ENCODE measurements around the gene POLR1H. TPM values are rescaled to one million over a fixed set of nuclear protein-coding genes. Genes with fewer than 3 reads are reported as not detected.
A peak's percentile ranks its signal among the peaks of the same experiment; 100 is the strongest.

Gene POLR1H
- total RNA-seq, 2 donors from 2014 or later: 23.0 to 27.2 TPM

- H3K27me3 ChIP-seq (ENCODE audit: control insufficient read depth, insufficient read depth, low read length, poor library complexity, severe bottlenecking): no peaks in the 10 kb centered on the region
- H3K36me3 Mint-ChIP-seq (ENCODE audit: low read depth): no peaks in the 10 kb centered on the region
- H3K4me1 Mint-ChIP-seq: no peaks in the 10 kb centered on the region
- WGBS, 2 experiments (ENCODE audit: insufficient coverage in 1 of 2, insufficient read length in 1 of 2): 86% methylated on average over 1 of the region's 1 CpG
- H3K9me3 ChIP-seq (ENCODE audit: control insufficient read depth, low read length): no peaks in the 10 kb centered on the region
- no peaks in the 10 kb centered on the region for H3K27me3 Mint-ChIP-seq (ENCODE audit: insufficient read depth)
- no peaks in the 10 kb centered on the region for H3K4me1 ChIP-seq (ENCODE audit: control insufficient read depth, insufficient read depth, low read length)
- no peak overlapping the region for H3K4me3 ChIP-seq (ENCODE audit: low read length)
- H3K27ac Mint-ChIP-seq: peak overlapping the region; percentile 13
- no peak overlapping the region for H3K27ac ChIP-seq (ENCODE audit: low read depth, low read length)
- no peak overlapping the region for H3K4me3 Mint-ChIP-seq
- no peak overlapping the region for H3K9ac ChIP-seq (ENCODE audit: extremely low read depth, low read length, poor library complexity, severe bottlenecking)
- no peak for DNase-seq
- no peaks in the 10 kb centered on the region for H3K36me3 ChIP-seq (ENCODE audit: control insufficient read depth, insufficient read depth, low read length)
- TF ChIP-seq, protein P1, sequence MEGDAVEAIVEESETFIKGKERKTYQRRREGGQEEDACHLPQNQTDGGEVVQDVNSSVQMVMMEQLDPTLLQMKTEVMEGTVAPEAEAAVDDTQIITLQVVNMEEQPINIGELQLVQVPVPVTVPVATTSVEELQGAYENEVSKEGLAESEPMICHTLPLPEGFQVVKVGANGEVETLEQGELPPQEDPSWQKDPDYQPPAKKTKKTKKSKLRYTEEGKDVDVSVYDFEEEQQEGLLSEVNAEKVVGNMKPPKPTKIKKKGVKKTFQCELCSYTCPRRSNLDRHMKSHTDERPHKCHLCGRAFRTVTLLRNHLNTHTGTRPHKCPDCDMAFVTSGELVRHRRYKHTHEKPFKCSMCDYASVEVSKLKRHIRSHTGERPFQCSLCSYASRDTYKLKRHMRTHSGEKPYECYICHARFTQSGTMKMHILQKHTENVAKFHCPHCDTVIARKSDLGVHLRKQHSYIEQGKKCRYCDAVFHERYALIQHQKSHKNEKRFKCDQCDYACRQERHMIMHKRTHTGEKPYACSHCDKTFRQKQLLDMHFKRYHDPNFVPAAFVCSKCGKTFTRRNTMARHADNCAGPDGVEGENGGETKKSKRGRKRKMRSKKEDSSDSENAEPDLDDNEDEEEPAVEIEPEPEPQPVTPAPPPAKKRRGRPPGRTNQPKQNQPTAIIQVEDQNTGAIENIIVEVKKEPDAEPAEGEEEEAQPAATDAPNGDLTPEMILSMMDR (conservative IDR thresholded peaks at IDR 0.05): no peak
- H3K9me3 Mint-ChIP-seq: no peaks in the 10 kb centered on the region
Measured at GRCh38 chr6:30042476-30042875, 18.6 kb upstream of the POLR1H start.

- H3K4me1 Mint-ChIP-seq: no peaks in the 10 kb centered on the region
- Histone ChIP-seq H3K27ac (ENCODE audit: low read depth, low read length) (no peak overlapping the region), H3K4me3 (ENCODE audit: low read length) (no peak overlapping the region), H3K4me1 (ENCODE audit: control insufficient read depth, insufficient read depth, low read length) (no peaks in the 10 kb centered on the region), H3K27me3 (ENCODE audit: control insufficient read depth, insufficient read depth, low read length, poor library complexity, severe bottlenecking) (no peaks in the 10 kb centered on the region), H3K36me3 (ENCODE audit: control insufficient read depth, insufficient read depth, low read length) (no peaks in the 10 kb centered on the region), H3K9me3 (ENCODE audit: control insufficient read depth, low read length) (no peaks in the 10 kb centered on the region), H3K9ac (ENCODE audit: extremely low read depth, low read length, poor library complexity, severe bottlenecking) (no peak overlapping the region)
- H3K4me3 Mint-ChIP-seq: no peak overlapping the region
- no peak overlapping the region for H3K27ac Mint-ChIP-seq
- no peaks in the 10 kb centered on the region for H3K36me3 Mint-ChIP-seq (ENCODE audit: low read depth)
- no peak for DNase-seq
- TF ChIP-seq, protein P1 (conservative IDR thresholded peaks at IDR 0.05): no peak
- 57 to 60% methylated on average over 1 of the region's 1 CpG for WGBS, 2 experiments (ENCODE audit: insufficient coverage in 1 of 2, insufficient read length in 1 of 2)
- no peaks in the 10 kb centered on the region for H3K9me3 Mint-ChIP-seq
- no peaks in the 10 kb centered on the region for H3K27me3 Mint-ChIP-seq (ENCODE audit: insufficient read depth)
Measured at GRCh38 chr6:30042914-30043313, 18.2 kb upstream of the POLR1H start.

DNA sequence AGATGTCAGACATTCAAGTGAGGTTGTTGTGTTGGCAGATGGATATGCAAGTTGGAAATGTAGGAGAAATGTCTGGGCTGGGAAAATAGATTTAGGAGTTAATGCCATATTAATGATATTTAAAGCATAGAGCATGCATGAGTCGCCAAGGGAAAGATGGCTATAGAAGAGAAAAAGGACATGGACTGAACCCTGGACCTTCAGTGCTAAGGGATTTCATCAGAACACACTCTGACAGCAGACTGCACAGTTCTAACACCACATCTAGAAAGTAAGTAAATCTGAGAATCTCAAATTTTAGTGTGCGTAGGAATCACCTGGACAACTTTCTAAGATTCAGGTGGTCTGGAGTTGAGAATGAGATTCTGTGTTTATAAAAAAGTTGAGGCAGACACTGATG lies 17.3 kb upstream of the POLR1H start:
- Mint-ChIP-seq H3K4me1 (no peaks in the 10 kb centered on the region), H3K9me3 (no peaks in the 10 kb centered on the region), H3K36me3 (ENCODE audit: low read depth) (no peaks in the 10 kb centered on the region), H3K27ac (no peak overlapping the region), H3K27me3 (ENCODE audit: insufficient read depth) (no peaks in the 10 kb centered on the region), H3K4me3 (no peak overlapping the region)
- H3K27me3 ChIP-seq (ENCODE audit: control insufficient read depth, insufficient read depth, low read length, poor library complexity, severe bottlenecking): no peaks in the 10 kb centered on the region
- WGBS, 2 experiments (ENCODE audit: insufficient coverage in 1 of 2, insufficient read length in 1 of 2): 86 to 87% methylated on average over 1 to 2 of the region's 2 CpGs
- H3K4me3 ChIP-seq (ENCODE audit: low read length): no peak overlapping the region
- no peak overlapping the region for H3K27ac ChIP-seq (ENCODE audit: low read depth, low read length)
- TF ChIP-seq, protein P1 (conservative IDR thresholded peaks at IDR 0.05): no peak
- H3K36me3 ChIP-seq (ENCODE audit: control insufficient read depth, insufficient read depth, low read length): no peaks in the 10 kb centered on the region
- no peak overlapping the region for H3K9ac ChIP-seq (ENCODE audit: extremely low read depth, low read length, poor library complexity, severe bottlenecking)
- H3K4me1 ChIP-seq (ENCODE audit: control insufficient read depth, insufficient read depth, low read length): no peaks in the 10 kb centered on the region
- no peaks in the 10 kb centered on the region for H3K9me3 ChIP-seq (ENCODE audit: control insufficient read depth, low read length)
- no peak for DNase-seq

Data from endodermal cell (in vitro differentiated cells).